K562 (cell line): ENCODE results near the gene LMAN2. TPM values are rescaled to one million over a fixed set of nuclear protein-coding genes. Genes with fewer than 3 reads are reported as not detected.

Experiments
- ATAC-seq: fragments of 200-7000 bp; cut with Tn5 transposase; 3 replicates; pipeline ENCODE4 v1.9.1; 2020; ENCODE audit warnings: moderate library complexity
- BruUV-seq: library from RNA; stranded (reverse); fragments of 400-500 nt; replicated peaks from 2 replicates; lab custom pipeline; 2021; lab: Mats Ljungman, UMichigan
- CTCF ChIA-PET: fragments of 300-600 bp; formaldehyde crosslinking; extraction: SDS; loops from one replicate; lab custom pipeline; 2021; ENCODE audit warnings: low intra/inter-chr PET ratio; lab: Yijun Ruan, JAX
- POLR2A ChIA-PET: fragments of 300-600, 350-650 bp; sonication (Branson Sonifier 250); formaldehyde crosslinking; extraction: SDS; loops from one replicate; lab custom pipeline; 2021; ENCODE audit warnings: antibody characterized with exemption, inconsistent platforms; lab: Yijun Ruan, JAX
- DNase-seq, 4 experiments: peaks; one replicate each; pipeline versions ENCODE4 v3.0.0 to v3.0.0-alpha.2; 2011 to 2018; ENCODE audit warnings: low spot score in 3 of 4, mixed read lengths in 3 of 4; ENCODE audit errors: extremely low read depth in 1 of 4
- FAIRE-seq: peaks from 2 replicates; lab custom pipeline; 2011; peaks lifted over from hg19 to GRCh38; lab: Jason Lieb, UNC
- H2AFZ ChIP-seq: 2 replicates; pipeline ENCODE4 v1.6.0; 2011; ENCODE audit warnings: low read depth, low read length, control low read depth, inconsistent platforms
- H3K27ac ChIP-seq: fragments of 200-600 bp; 3 replicates; pipeline ENCODE4 v1.8.0; 2011; ENCODE audit warnings: low read depth, mild to moderate bottlenecking, control low read depth, inconsistent platforms, low read length, moderate library complexity, mixed read lengths; ENCODE audit errors: extremely low read depth
- H3K27me3 ChIP-seq, 2 experiments: fragments of 300-600 bp in 1 of 2; 2 replicates in 1 of 2; 3 replicates in 1 of 2; pipeline versions ENCODE4 v1.6.0 to v1.8.0; 2011; ENCODE audit warnings: inconsistent platforms in 2 of 2, low read length in 2 of 2, mild to moderate bottlenecking in 1 of 2, mixed read lengths in 1 of 2, moderate library complexity in 1 of 2; ENCODE audit not compliant: control insufficient read depth in 2 of 2, insufficient read depth in 2 of 2
- H3K36me3 ChIP-seq: fragments of 300-600 bp; 3 replicates; pipeline ENCODE4 v1.8.0; 2011; ENCODE audit warnings: mild to moderate bottlenecking, low read length, inconsistent platforms; ENCODE audit not compliant: control insufficient read depth, insufficient read depth
- H3K4me1 ChIP-seq, 2 experiments: fragments of 200-600 bp in 1 of 2; replicated peaks in 1 of 2; 2 replicates in 1 of 2; 3 replicates in 1 of 2; pipeline versions ENCODE4 v1.5.1 to v1.8.0; 2011; ENCODE audit warnings: inconsistent platforms in 2 of 2, low read length in 2 of 2, mild to moderate bottlenecking in 1 of 2, mixed read lengths in 1 of 2, moderate library complexity in 1 of 2; ENCODE audit not compliant: control insufficient read depth in 2 of 2, insufficient read depth in 2 of 2
- H3K4me2 ChIP-seq: 2 replicates; pipeline ENCODE4 v1.6.1; 2011; ENCODE audit warnings: low read length, control low read depth, inconsistent platforms, mixed read lengths; ENCODE audit not compliant: insufficient read depth
- H3K4me3 ChIP-seq: fragments of 200-600 bp; sonication (generic), shearing (Covaris generic); 2 replicates; pipeline ENCODE4 v1.5.1; 2016; ENCODE audit warnings: control low read depth, inconsistent platforms
- H3K79me2 ChIP-seq: fragments of 200-600 bp; 3 replicates; pipeline ENCODE4 v1.8.0; 2011; ENCODE audit warnings: low read length, inconsistent platforms; ENCODE audit not compliant: control insufficient read depth, insufficient read depth
- H3K9ac ChIP-seq, 2 experiments: 2 replicates each; pipeline versions ENCODE4 v1.6.0 to v1.6.1; 2011; ENCODE audit warnings: low read depth in 2 of 2, low read length in 2 of 2, control low read depth in 1 of 2, inconsistent platforms in 1 of 2, mild to moderate bottlenecking in 1 of 2, mixed read lengths in 1 of 2; ENCODE audit not compliant: insufficient read depth in 1 of 2
- H3K9me1 ChIP-seq: one replicate; pipeline ENCODE4 v1.6.0; 2011; ENCODE audit warnings: inconsistent platforms, mild to moderate bottlenecking, low read length, moderate library complexity; ENCODE audit not compliant: control insufficient read depth, insufficient read depth
- H3K9me3 ChIP-seq: replicated peaks from 2 replicates; pipeline ENCODE4 v1.5.1; 2011; ENCODE audit warnings: low read depth, low read length, inconsistent platforms; ENCODE audit not compliant: control insufficient read depth, insufficient read depth
- H4K20me1 ChIP-seq: replicated peaks from 2 replicates; pipeline ENCODE4 v1.6.1; 2011; ENCODE audit warnings: low read length, inconsistent platforms, mixed read lengths; ENCODE audit not compliant: control insufficient read depth, insufficient read depth
- ADNP ChIP-seq: fragments of 200-800 bp; sonication (Bioruptor generic); IDR thresholded peaks from 2 replicates; pipeline ENCODE4 v1.6.1; 2016; ENCODE audit warnings: missing genetic modification characterization, missing compliant biosample characterization
- ZNF77 ChIP-seq: fragments of 250-450 bp; sonication (Bioruptor Pico); IDR thresholded peaks from 2 replicates; pipeline ENCODE4 v1.5.0; 2020
- WGBS: fragments of 100-300 bp; shearing (Covaris generic); methylation state at CpG from one replicate; pipeline ENCODE4 v1.1.6; 2016; ENCODE audit warnings: low coverage, mixed read lengths; ENCODE audit not compliant: insufficient coverage; ENCODE audit errors: missing lambda C conversion rate; 5-methylcytosine and 5-hydroxymethylcytosine counted together
- in situ Hi-C: fragments of 300-500 bp; cut with MboI; formaldehyde crosslinking; loops from 4 replicates; pipeline ENCODE4 v1.15.0; 2018; ENCODE audit warnings: inconsistent platforms, mixed read lengths
- intact Hi-C: fragments of 100-400 bp; cut with micrococcal nuclease; formaldehyde crosslinking; loops from 2 replicates; pipeline ENCODE4 v1.14.2; 2022
- polyA plus RNA-seq, 8 experiments: library from polyadenylated mRNA; depleted of rRNA in 4 of 8; stranded (reverse) in 5 of 8; unstranded in 3 of 8; fragments of >200 nt; fragmentation: Nextera tagmentation in 2 of 8; fragmentation: Illumina TruSeq in 1 of 8; extraction: Ambion mirVana in 2 of 8; extraction: Trizol in 1 of 8; gene quantifications; 2 replicates each; pipeline versions ENCODE4 v1.2.1 to v1.2.3, GENCODE V29; 2011 to 2014; ENCODE audit warnings: inconsistent platforms in 1 of 8, missing spikeins in 1 of 8
- total RNA-seq, 7 experiments: library from RNA; depleted of rRNA in 6 of 7; stranded (reverse); fragments of >200 nt in 6 of 7; fragmentation: Illumina TruSeq in 2 of 7; extraction: Trizol in 2 of 7; gene quantifications; 2 replicates each; pipeline versions ENCODE4 v1.2.1 to v1.2.3, GENCODE V29; 2011 to 2021; ENCODE audit warnings: low replicate concordance in 1 of 7

The LMAN2 gene
- total and polyA plus RNA-seq, 9 of the 15 experiments (the other 6 are each of a cell fraction or from before 2014, with no cell fraction given) = 2.7 to 254 (median 136) TPM

GRCh38 chr5:177339107-177339638 lies 12.3 kb downstream of the LMAN2 start (continued):
- no peak for TF ChIP-seq ADNP (tag)

GRCh38 chr5:177338251-177339106 lies 13.0 kb downstream of the LMAN2 start:
- Histone ChIP-seq H2AFZ (no peak overlapping the region), H3K79me2 (peaks cover 28% of the 10 kb centered on the region), H3K9me1 (no peaks in the 10 kb centered on the region), H3K4me1 (no peaks in the 10 kb centered on the region), H3K36me3 (peaks cover 86% of the 10 kb centered on the region), H3K4me2 (no peak overlapping the region), H3K9me3 (no peaks in the 10 kb centered on the region), H3K27ac (no peak overlapping the region), H3K27me3 (no peaks in the 10 kb centered on the region), H3K9ac (peak overlapping the region in 1 of 2 experiments; percentile 26; a peak in 2 of 4 replicates), H4K20me1 (0 out of 2 replicates have a peak, but pooled peaks cover 8% of the 10 kb centered on the region), H3K4me3 (no peak overlapping the region)
- ATAC-seq (no peak), FAIRE-seq (no peak), DNase-seq (no peak)
- CTCF ChIA-PET = no interaction called here
- POLR2A ChIA-PET = interaction anchor here (0.6 to 1.4 kb wide), 2 partner anchors 13 kb away, joined by 3 to 4 read pairs; partner anchors contain the start of gene LMAN2
- TF ChIP-seq ZNF77 (CRISPR knock-in tag) = no peak
- BruUV-seq = no TSS peak
- in situ Hi-C loops (no loop called here), intact Hi-C loops (no loop called here)
- 89% methylated on average over 21 of the region's 22 CpGs for WGBS
